Loucy (cell line): ENCODE results near the gene ROBO1.

ENCODE experiments used
- H2AFZ ChIP-seq: fragments of 200-600 bp; sonication (generic); 2 replicates; pipeline ENCODE4 v1.6.0; 2016; ENCODE audit warnings: antibody characterized with exemption, mild to moderate bottlenecking, low read length, moderate library complexity
- H3F3A ChIP-seq: fragments of 200-600 bp; 2 replicates; pipeline ENCODE4 v1.6.0; 2016; ENCODE audit warnings: antibody characterized with exemption, low read depth, mild to moderate bottlenecking
- H3K27me3 ChIP-seq: fragments of 200-600 bp; sonication (generic); 2 replicates; pipeline ENCODE4 v1.6.1; 2014; ENCODE audit warnings: low read length, mild to moderate bottlenecking; ENCODE audit not compliant: insufficient read depth, poor library complexity, severe bottlenecking
- H3K36me3 ChIP-seq: fragments of 200-600 bp; sonication (generic); 2 replicates; pipeline ENCODE4 v1.6.1; 2016; ENCODE audit warnings: low read length; ENCODE audit not compliant: insufficient read depth
- H3K4me1 ChIP-seq: fragments of 200-600 bp; sonication (generic); 2 replicates; pipeline ENCODE4 v1.5.1; 2014; ENCODE audit warnings: low read length, mild to moderate bottlenecking; ENCODE audit not compliant: insufficient read depth, poor library complexity, severe bottlenecking
- H3K4me2 ChIP-seq: fragments of 200-600 bp; sonication (generic); 2 replicates; pipeline ENCODE4 v1.6.0; 2014; ENCODE audit warnings: antibody characterized with exemption, low read length, low read depth, mild to moderate bottlenecking; ENCODE audit not compliant: poor library complexity, severe bottlenecking
- H3K4me3 ChIP-seq: fragments of 200-600 bp; sonication (generic); 2 replicates; pipeline ENCODE4 v1.5.1; 2014; ENCODE audit warnings: low read length, mild to moderate bottlenecking, mixed read lengths; ENCODE audit not compliant: poor library complexity, severe bottlenecking
- H3K79me2 ChIP-seq: fragments of 200-600 bp; sonication (generic); 2 replicates; pipeline ENCODE4 v1.6.1; 2014; ENCODE audit warnings: low read length; ENCODE audit not compliant: insufficient read depth
- H3K9ac ChIP-seq: fragments of 200-600 bp; sonication (generic); 2 replicates; pipeline ENCODE4 v1.6.0; 2014; ENCODE audit warnings: mild to moderate bottlenecking, low read depth, low read length, moderate library complexity; ENCODE audit not compliant: poor library complexity, severe bottlenecking
- H3K9me2 ChIP-seq: fragments of 200-600 bp; sonication (generic); replicated peaks from 2 replicates; pipeline ENCODE4 v1.6.1; 2016; ENCODE audit warnings: low read depth, low read length, mixed read lengths
- H3K9me3 ChIP-seq: fragments of 200-600 bp; sonication (generic); 2 replicates; pipeline ENCODE4 v1.6.1; 2014; ENCODE audit warnings: mild to moderate bottlenecking, antibody characterized with exemption, low read length, low read depth; ENCODE audit not compliant: insufficient read depth
- H4K20me1 ChIP-seq: fragments of 200-600 bp; sonication (generic); 2 replicates; pipeline ENCODE4 v1.6.0; 2014; ENCODE audit warnings: antibody characterized with exemption, low read length, mild to moderate bottlenecking; ENCODE audit not compliant: insufficient read depth, poor library complexity, severe bottlenecking
- CTCF ChIP-seq: fragments of 200-600 bp; sonication (generic); conservative IDR thresholded peaks from 2 replicates; pipeline ENCODE4 v1.5.1; 2014; ENCODE audit warnings: mild to moderate bottlenecking, antibody characterized with exemption, low read length
- EZH2phosphoT487 ChIP-seq: fragments of 200-600 bp; IDR thresholded peaks from 2 replicates; pipeline ENCODE4 v1.6.1; 2018; ENCODE audit warnings: antibody characterized with exemption, mild to moderate bottlenecking, moderate library complexity, borderline replicate concordance

Gene ROBO1

DNA sequence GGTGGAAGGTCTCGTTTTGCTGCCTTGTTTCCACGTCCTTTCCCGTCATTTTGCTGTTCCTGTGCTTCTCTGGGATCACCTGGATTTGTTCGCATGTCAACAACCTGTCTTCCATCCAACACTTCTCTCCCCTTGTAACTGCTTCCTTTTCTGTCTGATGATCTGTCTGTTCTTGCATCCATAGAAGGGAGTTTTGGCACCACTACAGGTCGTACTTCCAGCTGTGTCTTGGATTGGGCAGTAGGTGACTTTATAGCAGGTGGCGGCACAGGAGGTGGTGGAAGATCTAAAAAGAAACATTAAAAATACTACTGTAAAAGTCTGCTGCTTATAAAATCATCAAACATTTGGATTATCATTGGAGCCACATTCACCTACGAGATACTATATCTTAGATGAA is 1161.0 kb downstream of the ROBO1 start:
- no peak overlapping the region for H2AFZ ChIP-seq
- no peak overlapping the region for H3K9ac ChIP-seq
- H4K20me1 ChIP-seq: no peaks in the 10 kb centered on the region
- H3K9me2 ChIP-seq: no peaks in the 10 kb centered on the region
- no peaks in the 10 kb centered on the region for H3K36me3 ChIP-seq
- H3K79me2 ChIP-seq: no peaks in the 10 kb centered on the region
- no peaks in the 10 kb centered on the region for H3F3A ChIP-seq
- no peaks in the 10 kb centered on the region for H3K27me3 ChIP-seq
- TF ChIP-seq CTCF (no peak), EZH2phosphoT487 (no peak)
- no peaks in the 10 kb centered on the region for H3K4me1 ChIP-seq
- H3K4me2 ChIP-seq: no peak overlapping the region
- no peaks in the 10 kb centered on the region for H3K9me3 ChIP-seq
- H3K4me3 ChIP-seq: no peak overlapping the region

GRCh38 chr3:78605178-78605577 is 1162.6 kb downstream of the ROBO1 start:
- H3K9me2 ChIP-seq: no peaks in the 10 kb centered on the region
- H3K79me2 ChIP-seq: no peaks in the 10 kb centered on the region
- H3K4me3 ChIP-seq: no peak overlapping the region
- H3K9me3 ChIP-seq: no peaks in the 10 kb centered on the region
- no peak overlapping the region for H3K4me2 ChIP-seq
- H3K36me3 ChIP-seq: no peaks in the 10 kb centered on the region
- TF ChIP-seq EZH2phosphoT487: no peak
- TF ChIP-seq CTCF: no peak
- H3K4me1 ChIP-seq: no peaks in the 10 kb centered on the region
- no peaks in the 10 kb centered on the region for H3F3A ChIP-seq
- no peak overlapping the region for H3K9ac ChIP-seq
- H4K20me1 ChIP-seq: no peaks in the 10 kb centered on the region
- H2AFZ ChIP-seq: no peak overlapping the region
- H3K27me3 ChIP-seq: no peaks in the 10 kb centered on the region

- TF ChIP-seq CTCF (no peak), EZH2phosphoT487 (no peak)
- H3K9me2 ChIP-seq: no peaks in the 10 kb centered on the region
Measured at GRCh38 chr3:78604341-78604740, 1163.5 kb downstream of the ROBO1 start.

More at GRCh38 chr3:78604341-78604740, 1163.5 kb downstream of the ROBO1 start:
- H2AFZ ChIP-seq: no peak overlapping the region
- H3K27me3 ChIP-seq: no peaks in the 10 kb centered on the region
- no peaks in the 10 kb centered on the region for H3K4me1 ChIP-seq
- no peaks in the 10 kb centered on the region for H3K36me3 ChIP-seq
- no peaks in the 10 kb centered on the region for H4K20me1 ChIP-seq
- no peak overlapping the region for H3K4me3 ChIP-seq
- H3K9ac ChIP-seq: no peak overlapping the region
- no peaks in the 10 kb centered on the region for H3F3A ChIP-seq
- H3K79me2 ChIP-seq: no peaks in the 10 kb centered on the region
- no peak overlapping the region for H3K4me2 ChIP-seq
- no peaks in the 10 kb centered on the region for H3K9me3 ChIP-seq
